ENCODE data around the gene STK38. TPM values are rescaled to one million over a fixed set of nuclear protein-coding genes. Genes with fewer than 3 reads are reported as not detected.

Gene STK38
- total RNA-seq, 1 experiment from 2014 or later, result 8.4 TPM

DNA sequence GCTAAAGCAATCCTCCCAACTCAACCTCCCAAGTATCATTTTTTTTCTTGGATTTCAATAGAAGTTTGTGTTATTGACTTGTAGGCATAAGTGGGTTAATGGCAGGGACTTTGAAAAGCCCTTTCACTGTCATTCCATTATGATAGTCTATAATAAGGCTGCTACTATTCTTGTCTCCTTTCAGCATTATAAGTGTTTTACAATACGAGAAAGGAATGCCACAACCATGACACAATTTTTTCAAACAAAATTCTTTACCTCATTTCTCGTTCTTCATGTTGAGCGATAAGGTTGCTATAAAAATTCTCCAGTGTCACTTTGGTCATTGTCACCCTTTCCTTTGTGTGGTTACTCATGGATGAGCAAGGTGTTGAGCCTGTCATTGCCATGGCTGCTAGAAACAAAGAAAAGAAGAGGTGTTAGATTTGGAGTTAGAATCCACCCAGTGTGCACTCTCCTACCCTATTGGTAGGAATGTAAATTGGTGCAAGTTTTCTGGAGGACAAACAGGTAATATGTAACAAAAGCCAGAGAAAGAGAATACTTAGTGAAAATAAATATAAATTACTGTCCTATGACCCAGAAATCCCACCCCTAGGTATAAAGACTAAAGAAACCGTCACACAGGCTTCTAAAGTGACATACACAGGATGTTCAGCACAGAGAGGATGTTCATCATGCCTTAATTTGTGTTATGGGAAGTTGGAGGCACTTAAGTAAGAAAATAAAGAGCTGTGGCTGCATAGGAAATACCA lies 7.3 kb downstream of the STK38 start:
- in situ Hi-C loops (cut with HindIII; ENCODE audit: low pct_unique_long_range_greater_than_20kb, low sequenced_read_pairs), result no loop called here
- DNase-seq (ENCODE audit: low read depth, low spot score), result no peak

- no peak for DNase-seq (ENCODE audit: low read depth, low spot score)
- in situ Hi-C loops (cut with HindIII; ENCODE audit: low pct_unique_long_range_greater_than_20kb, low sequenced_read_pairs), result no loop called here
Measured at GRCh38 chr6:36536873-36537547, 10.3 kb downstream of the STK38 start.

DNA sequence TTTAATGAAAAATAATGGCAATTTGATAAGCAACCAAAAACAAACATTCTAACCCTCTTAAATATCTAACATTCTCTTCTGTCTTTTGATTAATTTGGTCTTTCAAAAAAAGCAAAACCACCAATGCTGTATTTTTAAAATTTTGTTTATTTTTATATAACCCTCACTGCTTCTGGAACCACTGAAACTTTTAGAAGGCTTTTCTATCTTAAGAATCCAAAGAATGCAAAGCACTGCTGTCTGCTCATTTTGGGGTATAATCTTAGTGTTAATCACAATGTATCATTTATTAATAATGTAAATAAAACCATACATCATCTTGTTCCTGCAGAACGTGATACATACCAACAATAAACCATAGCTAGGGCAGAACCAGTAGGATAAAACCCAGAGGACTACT lies 14.0 kb downstream of the STK38 start:
- in situ Hi-C loops (cut with HindIII; ENCODE audit: low pct_unique_long_range_greater_than_20kb, low sequenced_read_pairs), result no loop called here

GRCh38 chr6:36526066-36526465 lies 21.2 kb downstream of the STK38 start:
- in situ Hi-C loops (cut with HindIII; ENCODE audit: low pct_unique_long_range_greater_than_20kb, low sequenced_read_pairs), result no loop called here
- DNase-seq (ENCODE audit: low read depth, low spot score), result no peak

More for the DNA sequence above, 14.0 kb downstream of the STK38 start:
- DNase-seq (ENCODE audit: low read depth, low spot score), result no peak

DNA sequence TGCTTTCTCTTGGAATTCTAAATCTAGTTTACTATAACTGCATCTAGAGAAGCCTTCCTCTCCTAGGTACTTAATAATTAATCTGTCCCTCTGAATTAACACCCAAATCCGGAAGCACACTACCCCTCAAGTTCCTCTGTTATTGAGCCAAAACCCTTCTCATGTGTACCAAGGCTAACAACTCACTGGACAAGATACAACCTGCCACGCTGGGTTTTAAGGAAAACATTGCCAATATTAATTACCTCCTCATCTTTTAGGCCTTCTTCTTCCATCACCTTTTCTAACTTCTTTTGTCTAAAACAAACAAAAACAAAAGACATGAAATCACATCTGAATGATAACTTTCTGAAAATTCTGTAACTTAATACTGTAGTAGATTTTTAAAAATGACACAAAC lies 21.9 kb downstream of the STK38 start:
- in situ Hi-C loops (cut with HindIII; ENCODE audit: low pct_unique_long_range_greater_than_20kb, low sequenced_read_pairs), result no loop called here
- no peak for DNase-seq (ENCODE audit: low read depth, low spot score)

DNA sequence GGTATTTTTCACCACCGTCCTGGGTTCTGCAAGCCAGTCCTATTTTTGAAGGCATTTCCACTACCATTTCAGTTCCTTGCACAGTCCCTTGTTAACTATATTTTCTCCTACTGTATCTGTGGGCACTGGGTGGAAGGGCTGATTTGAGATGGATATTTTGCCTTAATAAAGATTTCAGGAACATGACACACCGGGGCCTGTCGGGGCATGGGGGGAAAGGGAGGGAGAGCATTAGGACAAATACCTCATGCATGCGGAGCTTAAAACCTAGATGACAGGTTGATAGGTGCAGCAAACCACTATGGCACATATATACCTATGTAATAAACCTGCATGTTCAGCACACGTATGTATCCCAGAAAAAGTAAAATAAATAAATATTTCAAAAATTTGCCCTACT lies 22.4 kb downstream of the STK38 start:
- no peak for DNase-seq (ENCODE audit: low read depth, low spot score)
- in situ Hi-C loops (cut with HindIII; ENCODE audit: low pct_unique_long_range_greater_than_20kb, low sequenced_read_pairs), result no loop called here

DNA sequence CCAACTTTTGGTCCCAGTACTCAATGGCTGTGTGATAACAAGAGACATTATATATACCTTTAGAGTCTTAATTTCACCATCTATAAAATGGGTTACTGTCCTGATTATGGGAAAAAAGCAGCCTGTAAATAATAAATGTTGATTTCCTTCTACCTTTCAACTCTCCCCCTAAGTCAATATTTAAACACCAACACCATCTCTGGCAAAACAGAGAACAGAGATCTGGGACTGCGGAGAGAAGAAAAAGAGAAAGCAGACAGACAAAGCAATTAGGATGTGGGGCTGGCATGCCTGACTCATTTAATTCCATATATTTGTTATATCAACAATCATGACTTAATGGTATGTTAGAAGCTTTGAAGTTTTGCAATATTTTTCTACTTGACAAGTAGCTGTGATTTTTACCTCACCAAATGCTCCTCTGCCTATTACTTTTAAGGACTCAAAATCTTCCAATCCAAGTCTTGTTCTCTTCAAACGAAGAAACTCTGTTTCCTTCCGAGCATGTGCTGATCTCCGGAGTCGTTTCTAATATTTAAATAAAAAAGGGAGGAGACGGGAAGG lies 23.3 kb downstream of the STK38 start:
- DNase-seq (ENCODE audit: low read depth, low spot score), result no peak
- in situ Hi-C loops (cut with HindIII; ENCODE audit: low pct_unique_long_range_greater_than_20kb, low sequenced_read_pairs), result no loop called here

- in situ Hi-C loops (cut with HindIII; ENCODE audit: low pct_unique_long_range_greater_than_20kb, low sequenced_read_pairs), result no loop called here
- no peak for DNase-seq (ENCODE audit: low read depth, low spot score)
Measured at GRCh38 chr6:36523451-36523850, 23.8 kb downstream of the STK38 start.

DNA sequence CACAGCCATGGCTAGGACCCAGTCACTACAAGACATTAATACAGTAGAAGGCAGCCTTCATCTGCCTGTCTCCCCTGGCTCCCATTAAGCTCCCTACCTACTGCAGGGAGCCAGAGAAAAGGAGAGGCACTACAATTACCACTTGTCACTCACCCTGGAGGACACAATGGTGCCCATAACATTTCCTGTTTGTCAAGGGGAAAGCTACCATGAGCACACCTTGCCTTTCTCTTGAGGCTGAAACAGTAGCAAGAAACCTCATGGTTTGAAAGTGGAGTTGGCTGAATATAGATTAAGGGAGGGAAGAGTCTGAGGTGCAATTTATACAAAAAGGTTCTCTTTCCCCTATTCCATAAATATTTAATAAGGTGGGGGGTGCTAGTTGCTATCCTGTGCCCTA lies 27.9 kb downstream of the STK38 start:
- in situ Hi-C loops (cut with HindIII; ENCODE audit: low pct_unique_long_range_greater_than_20kb, low sequenced_read_pairs), result no loop called here
- no peak for DNase-seq (ENCODE audit: low read depth, low spot score)

GRCh38 chr6:36517408-36517807 lies 29.9 kb downstream of the STK38 start:
- in situ Hi-C loops (cut with HindIII; ENCODE audit: low pct_unique_long_range_greater_than_20kb, low sequenced_read_pairs), result no loop called here
- no peak for DNase-seq (ENCODE audit: low read depth, low spot score)

DNA sequence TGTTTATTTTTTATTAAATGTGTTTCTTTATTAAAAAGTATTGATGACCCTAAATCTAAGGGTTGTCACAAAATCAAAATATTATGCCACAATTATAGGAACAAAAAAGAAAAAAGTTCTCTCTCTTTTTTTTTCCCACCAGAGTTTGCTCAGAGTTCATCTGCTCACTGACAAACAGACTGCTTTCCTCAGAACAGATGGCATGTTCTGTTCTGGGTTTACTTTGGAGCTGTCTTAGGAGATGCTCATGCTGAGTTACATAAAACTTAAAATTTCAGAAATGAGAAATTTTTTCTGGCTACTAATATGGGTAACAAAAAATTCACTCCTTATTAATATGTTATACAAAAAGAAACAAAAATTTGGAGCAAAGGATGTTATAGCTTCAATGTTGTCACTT lies 30.3 kb downstream of the STK38 start:
- DNase-seq (ENCODE audit: low read depth, low spot score), result no peak
- in situ Hi-C loops (cut with HindIII; ENCODE audit: low pct_unique_long_range_greater_than_20kb, low sequenced_read_pairs), result no loop called here

DNA sequence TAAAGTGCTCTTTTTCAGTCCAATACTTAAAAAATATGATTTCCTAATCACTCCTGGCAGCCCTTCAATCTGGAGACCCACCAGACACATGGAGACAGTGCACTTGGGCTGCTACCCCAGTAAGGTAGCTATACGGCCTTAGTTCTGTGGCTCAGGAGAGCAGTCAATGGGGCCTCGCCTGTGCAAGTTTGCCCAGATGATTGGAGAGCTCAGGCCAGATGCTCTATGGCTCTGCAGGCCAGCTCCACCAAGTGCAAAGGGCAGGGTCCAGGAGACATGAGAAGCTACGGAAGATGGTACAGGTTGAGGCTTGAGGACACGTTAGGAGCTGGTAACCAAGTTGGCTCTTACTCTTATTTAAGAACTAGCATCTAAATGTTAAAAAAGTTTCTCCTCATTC lies 30.7 kb downstream of the STK38 start:
- DNase-seq (ENCODE audit: low read depth, low spot score), result no peak
- in situ Hi-C loops (cut with HindIII; ENCODE audit: low pct_unique_long_range_greater_than_20kb, low sequenced_read_pairs), result no loop called here

DNA sequence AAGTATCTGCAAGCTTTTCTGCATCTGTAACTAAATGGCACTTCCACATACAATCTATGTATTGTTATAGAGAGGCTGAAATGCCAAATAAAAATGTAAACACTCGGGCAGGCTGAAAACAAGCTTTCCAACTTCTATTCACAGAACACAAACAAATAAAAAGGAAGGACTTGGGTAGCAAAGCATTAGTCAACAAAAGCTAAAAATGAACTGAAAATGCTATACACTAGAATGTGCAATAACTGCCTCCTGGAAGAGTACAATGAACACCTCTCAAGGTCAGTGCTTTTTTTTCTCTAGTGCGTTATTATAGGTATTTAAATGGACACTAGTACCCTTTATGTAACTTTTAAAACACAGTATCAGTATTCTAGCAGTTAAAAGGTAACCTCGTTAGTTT lies 31.4 kb downstream of the STK38 start:
- in situ Hi-C loops (cut with HindIII; ENCODE audit: low pct_unique_long_range_greater_than_20kb, low sequenced_read_pairs), result no loop called here

DNA sequence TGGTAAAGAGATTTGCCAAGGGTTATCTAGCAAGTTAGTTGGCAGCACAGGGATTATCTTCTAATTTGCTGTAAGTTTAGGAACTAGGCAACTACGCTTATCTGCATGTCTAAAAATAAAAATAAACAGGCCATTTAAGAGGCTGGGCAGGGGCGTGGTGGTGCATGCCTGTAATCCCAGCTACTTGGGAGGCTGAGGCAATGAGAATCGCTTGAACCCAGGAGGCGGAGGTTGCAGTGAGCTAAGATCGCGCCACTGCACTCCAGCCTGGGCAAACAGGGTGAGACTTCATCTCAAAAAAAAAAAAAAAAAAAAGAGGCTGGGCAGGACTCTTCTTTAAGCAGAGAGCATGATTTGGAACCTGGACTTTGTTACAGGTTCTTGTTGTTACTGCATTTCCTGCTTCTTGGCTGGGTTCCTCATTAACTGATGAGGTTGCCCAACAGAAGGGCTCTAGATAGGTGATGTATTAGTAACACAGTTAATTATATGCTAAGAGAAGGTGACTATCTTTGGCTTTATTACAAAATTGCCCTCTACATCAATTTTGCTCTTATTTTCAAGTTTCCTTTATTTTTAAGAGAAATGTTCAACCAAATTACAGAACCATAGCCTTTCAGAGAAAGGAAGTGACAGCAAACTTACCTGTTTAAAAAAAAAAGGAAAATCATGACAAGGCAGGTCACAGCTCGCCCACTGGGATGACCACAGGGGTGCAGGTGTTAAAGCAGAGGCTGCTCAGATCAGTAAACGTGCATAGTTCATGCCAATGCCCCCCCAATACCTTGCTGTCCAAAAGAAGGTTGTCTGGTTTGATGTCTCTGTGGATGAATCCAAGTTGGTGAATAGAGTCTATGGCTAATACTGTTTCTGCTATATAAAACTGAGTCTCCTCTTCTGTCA lies 32.5 kb downstream of the STK38 start:
- no peak for DNase-seq (ENCODE audit: low read depth, low spot score)

More for the DNA sequence above, 31.4 kb downstream of the STK38 start:
- no peak for DNase-seq (ENCODE audit: low read depth, low spot score)

DNA sequence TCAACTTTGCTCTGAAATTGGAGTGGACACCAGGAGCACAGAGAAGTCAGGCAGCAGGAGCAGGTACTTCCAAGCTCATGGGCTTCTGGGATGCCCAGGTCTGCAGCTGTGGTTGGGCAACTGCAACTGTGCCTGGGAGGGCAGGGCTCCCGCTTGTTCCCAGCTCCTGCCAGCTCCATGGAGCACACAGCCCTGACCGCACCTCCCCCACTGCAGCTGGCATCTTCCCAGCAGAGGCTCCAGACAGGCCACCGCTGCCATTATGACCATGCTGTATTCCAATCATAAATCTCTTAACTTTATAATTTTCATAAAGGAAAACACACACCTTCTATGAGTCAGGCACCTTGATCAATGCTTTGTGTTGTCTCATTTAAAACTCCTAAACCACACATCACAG lies 36.9 kb downstream of the STK38 start:
- in situ Hi-C loops (cut with HindIII; ENCODE audit: low pct_unique_long_range_greater_than_20kb, low sequenced_read_pairs), result no loop called here

More for the DNA sequence above, 32.5 kb downstream of the STK38 start:
- in situ Hi-C loops (cut with HindIII; ENCODE audit: low pct_unique_long_range_greater_than_20kb, low sequenced_read_pairs), result no loop called here

GRCh38 chr6:36508532-36508931 lies 38.7 kb downstream of the STK38 start:
- in situ Hi-C loops (cut with HindIII; ENCODE audit: low pct_unique_long_range_greater_than_20kb, low sequenced_read_pairs), result no loop called here
- no peak for DNase-seq (ENCODE audit: low read depth, low spot score)

More for the DNA sequence above, 36.9 kb downstream of the STK38 start:
- no peak for DNase-seq (ENCODE audit: low read depth, low spot score)

GRCh38 chr6:36506611-36507010 lies 40.7 kb downstream of the STK38 start:
- in situ Hi-C loops (cut with HindIII; ENCODE audit: low pct_unique_long_range_greater_than_20kb, low sequenced_read_pairs), result no loop called here
- no peak for DNase-seq (ENCODE audit: low read depth, low spot score)
